ENCODE results near the gene PDE11A. TPM values are rescaled to one million over a fixed set of nuclear protein-coding genes. Genes with fewer than 3 reads are reported as not detected.

The PDE11A gene
- total RNA-seq, 4 donors from 2014 or later = under 0.01 to 0.58 (median under 0.01) TPM; not detected in 1

- no peak overlapping the region for H3K27ac ChIP-seq (replicated peaks in 1 of 4)
- intact Hi-C loops (cut with DNase I) = no loop called here
- WGBS = 50% methylated on average over 1 of the region's 1 CpG
These were observed 56.0 kb downstream of the PDE11A start for GRCh38 chr2:178016612-178017011.

GRCh38 chr2:178012639-178013038 is 59.9 kb downstream of the PDE11A start:
- Histone ChIP-seq H3K9me3 (no peaks in the 10 kb centered on the region), H3K4me1 (no peaks in the 10 kb centered on the region), H3K27ac (replicated peaks in 1 of 4) (no peak overlapping the region), H3K27me3 (no peaks in the 10 kb centered on the region), H3K36me3 (no peaks in the 10 kb centered on the region), H3K4me3 (no peak overlapping the region)
- intact Hi-C loops (cut with DNase I) = no loop called here
- WGBS = 78% methylated on average over 2 of the region's 2 CpGs
- DNase-seq (ENCODE audit: extremely low spot score) = no peak
- TF ChIP-seq POLR2AphosphoS5 (IDR thresholded peaks at IDR 0.05) = no peak
- TF ChIP-seq CTCF (IDR thresholded peaks at IDR 0.05) = no peak
- no peak for TF ChIP-seq POLR2A (IDR thresholded peaks at IDR 0.05; ENCODE audit: low read depth)

More at GRCh38 chr2:178016612-178017011, 56.0 kb downstream of the PDE11A start:
- Histone ChIP-seq H3K4me3 (no peak overlapping the region), H3K36me3 (no peaks in the 10 kb centered on the region), H3K27me3 (no peaks in the 10 kb centered on the region), H3K9me3 (no peaks in the 10 kb centered on the region), H3K4me1 (no peaks in the 10 kb centered on the region)
- TF ChIP-seq POLR2A (IDR thresholded peaks at IDR 0.05; ENCODE audit: low read depth) (no peak), POLR2AphosphoS5 (IDR thresholded peaks at IDR 0.05) (no peak), EP300 (IDR thresholded peaks at IDR 0.05) (no peak), CTCF (IDR thresholded peaks at IDR 0.05) (no peak)
- DNase-seq (ENCODE audit: extremely low spot score) = no peak

GRCh38 chr2:178009813-178010212 is 62.8 kb downstream of the PDE11A start:
- H3K9me3 ChIP-seq = no peaks in the 10 kb centered on the region
- 94% methylated on average over 1 of the region's 1 CpG for WGBS
- no peaks in the 10 kb centered on the region for H3K36me3 ChIP-seq
- DNase-seq (ENCODE audit: extremely low spot score) = no peak
- no peak overlapping the region for H3K27ac ChIP-seq (replicated peaks in 1 of 4)
- intact Hi-C loops (cut with DNase I) = no loop called here
- TF ChIP-seq CTCF (IDR thresholded peaks at IDR 0.05) = no peak
- TF ChIP-seq POLR2AphosphoS5 (IDR thresholded peaks at IDR 0.05) = no peak
- TF ChIP-seq POLR2A (IDR thresholded peaks at IDR 0.05; ENCODE audit: low read depth) = no peak
- no peak overlapping the region for H3K4me3 ChIP-seq
- H3K27me3 ChIP-seq = no peaks in the 10 kb centered on the region
- H3K4me1 ChIP-seq = no peaks in the 10 kb centered on the region

GRCh38 chr2:178008636-178009289 is 63.8 kb downstream of the PDE11A start:
- Histone ChIP-seq H3K9me3 (no peaks in the 10 kb centered on the region), H3K4me1 (no peaks in the 10 kb centered on the region), H3K36me3 (no peaks in the 10 kb centered on the region), H3K27ac (replicated peaks in 1 of 4) (no peak overlapping the region), H3K4me3 (no peak overlapping the region), H3K27me3 (no peaks in the 10 kb centered on the region)
- no peak for DNase-seq (ENCODE audit: extremely low spot score)
- intact Hi-C loops (cut with DNase I) = no loop called here
- 61% methylated on average over 5 of the region's 5 CpGs for WGBS
- no peak for TF ChIP-seq CTCF (IDR thresholded peaks at IDR 0.05)
- no peak for TF ChIP-seq POLR2AphosphoS5 (IDR thresholded peaks at IDR 0.05)
- no peak for TF ChIP-seq EP300 (IDR thresholded peaks at IDR 0.05)
- TF ChIP-seq POLR2A (IDR thresholded peaks at IDR 0.05; ENCODE audit: low read depth) = no peak

- Histone ChIP-seq H3K27me3 (no peaks in the 10 kb centered on the region), H3K36me3 (no peaks in the 10 kb centered on the region), H3K4me1 (no peaks in the 10 kb centered on the region), H3K27ac (replicated peaks in 1 of 4) (no peak overlapping the region), H3K4me3 (no peak overlapping the region), H3K9me3 (no peaks in the 10 kb centered on the region)
- WGBS = 92% methylated on average over 1 of the region's 1 CpG
- DNase-seq (ENCODE audit: extremely low spot score) = no peak
- TF ChIP-seq POLR2A (IDR thresholded peaks at IDR 0.05; ENCODE audit: low read depth) (no peak), EP300 (IDR thresholded peaks at IDR 0.05) (no peak), POLR2AphosphoS5 (IDR thresholded peaks at IDR 0.05) (no peak), CTCF (IDR thresholded peaks at IDR 0.05) (no peak)
- intact Hi-C loops (cut with DNase I) = no loop called here
These were observed 65.9 kb downstream of the PDE11A start for GRCh38 chr2:178006710-178007109.
